Measurements from ENCODE around the gene ARHGAP12.
A peak's percentile ranks its signal among the peaks of the same experiment; 100 is the strongest.

ARHGAP12 gene

DNA sequence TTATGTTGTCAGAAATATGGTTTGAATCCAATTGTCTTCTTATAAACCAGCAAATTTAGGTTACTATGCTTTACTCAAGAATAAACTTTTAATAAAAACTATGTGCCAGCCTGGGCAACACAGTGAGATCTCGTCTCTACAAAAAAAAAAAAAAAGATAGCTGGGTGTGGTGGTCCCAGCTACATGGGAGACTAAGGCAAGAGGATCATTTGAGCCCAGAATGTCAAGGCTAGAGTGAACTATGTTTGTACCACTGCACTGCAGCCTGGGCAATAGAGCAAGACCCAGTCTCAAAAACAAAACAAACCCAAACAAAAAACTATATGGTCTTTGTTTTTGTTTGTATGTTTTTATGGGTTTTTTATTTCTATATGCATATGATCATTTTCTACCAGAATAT, 7.5 kb upstream of the ARHGAP12 start:
- Histone ChIP-seq H2AK5ac (ENCODE audit: low read length) (no peak overlapping the region), H3K4ac (ENCODE audit: low read depth, low read length) (no peak overlapping the region), H3K36me3 (ENCODE audit: control insufficient read depth in 1 of 2, insufficient read depth in 2 of 2, low read length in 2 of 2) (no peaks in the 10 kb centered on the region), H2BK12ac (ENCODE audit: low read length) (no peak overlapping the region), H3K18ac (ENCODE audit: low read length) (no peak overlapping the region), H3K4me3 (ENCODE audit: low read depth, low read length) (no peak overlapping the region), H2BK120ac (ENCODE audit: insufficient read depth, low read length, poor library complexity) (no peak overlapping the region), H4K91ac (ENCODE audit: low read depth, low read length) (no peak overlapping the region), H2BK5ac (ENCODE audit: low read depth, low read length, poor library complexity) (no peak overlapping the region), H3K27me3 (ENCODE audit: insufficient read depth, low read length) (no peaks in the 10 kb centered on the region), H3K79me1 (ENCODE audit: low read length) (no peaks in the 10 kb centered on the region), H3K9ac (ENCODE audit: low read length) (no peak overlapping the region), H3K9me3 (ENCODE audit: insufficient read depth, low read depth, low read length) (no peaks in the 10 kb centered on the region), H2AFZ (ENCODE audit: insufficient read depth, low read length, poor library complexity) (no peak overlapping the region), H3K79me2 (ENCODE audit: control insufficient read depth, insufficient read depth, low read length, poor library complexity) (no peaks in the 10 kb centered on the region), H3K23ac (ENCODE audit: low read length) (no peak overlapping the region), H3K4me2 (ENCODE audit: low read length) (no peak overlapping the region), H3K14ac (ENCODE audit: low read length) (no peak overlapping the region), H3K27ac (ENCODE audit: low read depth, low read length) (no peak overlapping the region), H4K8ac (ENCODE audit: low read depth, low read length) (no peak overlapping the region), H3K4me1 (ENCODE audit: control insufficient read depth in 1 of 2, insufficient read depth in 2 of 2, low read length in 2 of 2) (no peaks in the 10 kb centered on the region), H4K12ac (ENCODE audit: low read depth, low read length) (no peak overlapping the region)
- DNase-seq = no peak
- no CpG with 5 or more reads among the region's 1 CpG for WGBS (ENCODE audit: extremely low coverage, insufficient coverage, insufficient read length)

DNA sequence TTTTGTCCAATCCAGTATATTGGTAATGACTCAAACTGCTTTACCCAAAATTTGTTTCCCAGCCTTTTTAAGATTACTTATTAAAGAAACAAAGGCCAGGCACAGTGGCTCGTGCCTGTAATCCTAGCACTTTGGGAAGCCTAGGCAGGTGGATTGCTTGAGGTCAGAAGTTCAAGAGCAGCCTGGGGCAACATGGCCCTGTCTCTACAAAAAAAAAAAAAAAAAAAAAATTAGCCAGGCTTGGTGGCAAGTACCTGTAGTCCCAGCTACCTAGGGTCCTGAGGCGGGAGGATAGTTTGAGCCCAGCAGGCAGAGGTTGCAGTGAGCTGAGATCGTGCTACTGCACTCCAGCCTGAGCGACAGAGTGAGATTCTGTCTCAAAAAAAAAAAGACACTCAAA, 7.0 kb upstream of the ARHGAP12 start:
- Histone ChIP-seq H3K14ac (ENCODE audit: low read length) (no peak overlapping the region), H3K4ac (ENCODE audit: low read depth, low read length) (no peak overlapping the region), H3K23ac (ENCODE audit: low read length) (no peak overlapping the region), H3K79me2 (ENCODE audit: control insufficient read depth, insufficient read depth, low read length, poor library complexity) (no peaks in the 10 kb centered on the region), H3K27ac (ENCODE audit: low read depth, low read length) (no peak overlapping the region), H3K36me3 (ENCODE audit: control insufficient read depth in 1 of 2, insufficient read depth in 2 of 2, low read length in 2 of 2) (no peaks in the 10 kb centered on the region), H3K79me1 (ENCODE audit: low read length) (no peaks in the 10 kb centered on the region), H3K9me3 (ENCODE audit: insufficient read depth, low read depth, low read length) (no peaks in the 10 kb centered on the region), H3K4me1 (ENCODE audit: control insufficient read depth in 1 of 2, insufficient read depth in 2 of 2, low read length in 2 of 2) (no peaks in the 10 kb centered on the region), H2BK120ac (ENCODE audit: insufficient read depth, low read length, poor library complexity) (no peak overlapping the region), H4K8ac (ENCODE audit: low read depth, low read length) (no peak overlapping the region), H2AK5ac (ENCODE audit: low read length) (no peak overlapping the region), H3K18ac (ENCODE audit: low read length) (no peak overlapping the region), H2BK5ac (ENCODE audit: low read depth, low read length, poor library complexity) (no peak overlapping the region), H3K4me3 (ENCODE audit: low read depth, low read length) (no peak overlapping the region), H3K27me3 (ENCODE audit: insufficient read depth, low read length) (no peaks in the 10 kb centered on the region), H3K9ac (ENCODE audit: low read length) (no peak overlapping the region), H2AFZ (ENCODE audit: insufficient read depth, low read length, poor library complexity) (no peak overlapping the region), H2BK12ac (ENCODE audit: low read length) (no peak overlapping the region), H3K4me2 (ENCODE audit: low read length) (no peak overlapping the region), H4K12ac (ENCODE audit: low read depth, low read length) (no peak overlapping the region), H4K91ac (ENCODE audit: low read depth, low read length) (no peak overlapping the region)
- peak; percentile 43 to 62 for DNase-seq
- WGBS (ENCODE audit: extremely low coverage, insufficient coverage, insufficient read length) = no CpG with 5 or more reads among the region's 4 CpGs

DNA sequence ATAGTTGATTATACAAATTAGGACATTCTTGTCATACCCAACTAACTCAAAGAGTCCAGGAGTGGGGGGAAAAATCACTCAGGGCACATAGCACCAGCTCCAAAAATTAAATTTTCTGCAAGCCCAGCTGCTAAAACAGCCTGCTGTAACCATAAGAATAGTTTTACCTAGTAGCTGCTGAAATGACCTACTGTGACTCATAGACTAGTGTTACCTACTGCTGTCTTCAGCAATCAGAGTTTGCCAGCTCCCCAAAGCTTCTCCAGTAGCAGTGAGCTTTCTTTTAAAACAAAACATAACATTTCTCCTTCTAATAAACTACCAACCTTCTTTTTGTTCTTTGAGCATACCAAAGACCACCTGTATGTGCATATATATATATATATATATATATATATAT, 4.2 kb upstream of the ARHGAP12 start:
- Histone ChIP-seq H2BK5ac (ENCODE audit: low read depth, low read length, poor library complexity) (no peak overlapping the region), H2AFZ (ENCODE audit: insufficient read depth, low read length, poor library complexity) (no peak overlapping the region), H3K27me3 (ENCODE audit: insufficient read depth, low read length) (no peaks in the 10 kb centered on the region), H3K4me3 (ENCODE audit: low read depth, low read length) (no peak overlapping the region), H3K9me3 (ENCODE audit: insufficient read depth, low read depth, low read length) (peaks cover 2% of the 10 kb centered on the region), H4K12ac (ENCODE audit: low read depth, low read length) (no peak overlapping the region), H3K79me1 (ENCODE audit: low read length) (peaks cover 12% of the 10 kb centered on the region), H3K23ac (ENCODE audit: low read length) (no peak overlapping the region), H2AK5ac (ENCODE audit: low read length) (no peak overlapping the region), H3K36me3 (ENCODE audit: control insufficient read depth in 1 of 2, insufficient read depth in 2 of 2, low read length in 2 of 2) (no peaks in the 10 kb centered on the region), H2BK120ac (ENCODE audit: insufficient read depth, low read length, poor library complexity) (no peak overlapping the region), H2BK12ac (ENCODE audit: low read length) (no peak overlapping the region), H3K18ac (ENCODE audit: low read length) (no peak overlapping the region), H3K9ac (ENCODE audit: low read length) (no peak overlapping the region), H3K79me2 (ENCODE audit: control insufficient read depth, insufficient read depth, low read length, poor library complexity) (peaks cover 11% of the 10 kb centered on the region), H4K91ac (ENCODE audit: low read depth, low read length) (no peak overlapping the region), H3K14ac (ENCODE audit: low read length) (no peak overlapping the region), H3K27ac (ENCODE audit: low read depth, low read length) (no peak overlapping the region), H3K4me2 (ENCODE audit: low read length) (no peak overlapping the region), H4K8ac (ENCODE audit: low read depth, low read length) (no peak overlapping the region), H3K4ac (ENCODE audit: low read depth, low read length) (no peak overlapping the region), H3K4me1 (ENCODE audit: control insufficient read depth in 1 of 2, insufficient read depth in 2 of 2, low read length in 2 of 2) (peaks cover 0 to 4% of the 10 kb centered on the region in 2 experiments)
- no peak for DNase-seq

DNA sequence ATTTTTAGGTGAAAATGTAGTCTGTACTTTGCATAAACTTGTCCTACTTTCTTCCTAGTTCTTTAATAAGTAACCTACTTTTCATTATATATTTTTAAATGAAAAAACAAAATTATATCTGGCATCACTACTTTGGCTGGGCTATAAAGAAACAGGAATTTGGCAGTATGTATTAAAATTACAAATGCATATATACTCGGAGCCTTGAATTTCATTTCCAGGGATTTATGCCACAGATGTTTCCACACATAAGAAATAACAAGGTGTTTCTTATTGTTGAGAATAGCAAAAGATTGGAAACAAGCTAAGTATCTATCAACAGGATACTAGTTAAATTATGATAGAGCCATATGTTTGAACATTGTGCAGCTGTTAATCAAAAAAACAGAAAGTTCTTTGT, 2.2 kb upstream of the ARHGAP12 start:
- Histone ChIP-seq H3K4me3 (ENCODE audit: low read depth, low read length) (no peak overlapping the region), H3K79me2 (ENCODE audit: control insufficient read depth, insufficient read depth, low read length, poor library complexity) (peaks cover 12% of the 10 kb centered on the region), H3K9me3 (ENCODE audit: insufficient read depth, low read depth, low read length) (peaks cover 2% of the 10 kb centered on the region), H2BK120ac (ENCODE audit: insufficient read depth, low read length, poor library complexity) (no peak overlapping the region), H4K8ac (ENCODE audit: low read depth, low read length) (no peak overlapping the region), H2BK5ac (ENCODE audit: low read depth, low read length, poor library complexity) (no peak overlapping the region), H3K18ac (ENCODE audit: low read length) (no peak overlapping the region), H3K4ac (ENCODE audit: low read depth, low read length) (no peak overlapping the region), H3K4me2 (ENCODE audit: low read length) (no peak overlapping the region), H3K36me3 (ENCODE audit: control insufficient read depth in 1 of 2, insufficient read depth in 2 of 2, low read length in 2 of 2) (no peaks in the 10 kb centered on the region), H3K27me3 (ENCODE audit: insufficient read depth, low read length) (no peaks in the 10 kb centered on the region), H2BK12ac (ENCODE audit: low read length) (no peak overlapping the region), H3K23ac (ENCODE audit: low read length) (no peak overlapping the region), H3K27ac (ENCODE audit: low read depth, low read length) (no peak overlapping the region), H2AFZ (ENCODE audit: insufficient read depth, low read length, poor library complexity) (no peak overlapping the region), H2AK5ac (ENCODE audit: low read length) (no peak overlapping the region), H3K4me1 (ENCODE audit: control insufficient read depth in 1 of 2, insufficient read depth in 2 of 2, low read length in 2 of 2) (peaks cover 4 to 9% of the 10 kb centered on the region in 2 experiments), H3K79me1 (ENCODE audit: low read length) (peaks cover 12% of the 10 kb centered on the region), H3K14ac (ENCODE audit: low read length) (no peak overlapping the region), H4K91ac (ENCODE audit: low read depth, low read length) (no peak overlapping the region), H4K12ac (ENCODE audit: low read depth, low read length) (no peak overlapping the region), H3K9ac (ENCODE audit: low read length) (no peak overlapping the region)
- WGBS (ENCODE audit: extremely low coverage, insufficient coverage, insufficient read length) = no CpG with 5 or more reads among the region's 1 CpG
- DNase-seq = no peak
